Transverse colon (tissue), 4 donors: ENCODE data around the gene TPD52L1. TPM values are rescaled to one million over a fixed set of nuclear protein-coding genes. Genes with fewer than 3 reads are reported as not detected.

Experiments used
- DNase-seq: peaks from one replicate; pipeline ENCODE4 v3.0.0-alpha.2; 2019
- H3K27ac ChIP-seq, 4 donors: fragments of 200-600 bp; sonication (generic); 2 replicates each; pipeline ENCODE4 v1.5.1; 2016 to 2018; ENCODE audit warnings: inconsistent platforms in 4 of 4
- H3K27me3 ChIP-seq: fragments of 200-600 bp; sonication (generic); 2 replicates; pipeline ENCODE4 v1.5.1; 2017; ENCODE audit warnings: inconsistent platforms
- H3K36me3 ChIP-seq, 4 donors: fragments of 200-600 bp; sonication (generic); 2 replicates each; pipeline ENCODE4 v1.5.1; 2017 to 2019; ENCODE audit warnings: inconsistent platforms in 4 of 4
- H3K4me1 ChIP-seq, 4 donors: fragments of 200-600 bp; sonication (generic); 2 replicates each; pipeline ENCODE4 v1.5.1; 2017 to 2020; ENCODE audit warnings: inconsistent platforms in 4 of 4
- H3K4me3 ChIP-seq, 4 donors: fragments of 200-600 bp; sonication (generic); 1 replicate in 1 of 4; 2 replicates in 3 of 4; pipeline versions ENCODE4 v1.5.1 to v1.6.1; 2017 to 2019; ENCODE audit warnings: inconsistent platforms in 4 of 4
- H3K9me3 ChIP-seq, 2 donors: fragments of 200-600 bp; sonication (generic); 2 replicates each; pipeline ENCODE4 v1.5.1; 2017 to 2019; ENCODE audit warnings: inconsistent platforms in 2 of 2
- EP300 ChIP-seq: sonication (generic); formaldehyde crosslinking; IDR thresholded peaks from one replicate; pipeline ENCODE4 v1.6.1; 2017; ENCODE audit warnings: antibody characterized with exemption, low read depth
- POLR2A ChIP-seq: fragments of 450-650 bp; IDR thresholded peaks from one replicate; pipeline ENCODE4 v1.6.1; 2016; ENCODE audit warnings: antibody characterized with exemption, mild to moderate bottlenecking, moderate library complexity
- POLR2AphosphoS5 ChIP-seq, 3 donors: sonication (generic); formaldehyde crosslinking; IDR thresholded peaks; one replicate each; pipeline ENCODE4 v1.6.1; 2016; ENCODE audit warnings: antibody characterized with exemption in 3 of 3
- WGBS, 2 donors: methylation state at CpG; one replicate each; pipeline ENCODE4 v1.1.5; 2018; ENCODE audit warnings: low coverage in 1 of 2; 5-methylcytosine and 5-hydroxymethylcytosine counted together
- in situ Hi-C, 4 donors: fragments of 200-750 bp; cut with MboI; loops; one replicate each; pipeline versions ENCODE4 v1.15.0 to v1.15.1; 2017; ENCODE audit warnings: low sequenced_read_pairs in 3 of 4, low pct_ligation_motif_present in 1 of 4, low pct_unique_long_range_greater_than_20kb in 1 of 4
- intact Hi-C: fragments of 100-400 bp; cut with DNase I; formaldehyde crosslinking; loops from one replicate; pipeline ENCODE4 v1.15.1; 2023; ENCODE audit warnings: low total_unique reads
- total RNA-seq, 4 donors: library from RNA; depleted of rRNA; stranded (reverse); fragments of >200 nt; gene quantifications; one replicate each; pipeline ENCODE4 v1.1.0, GENCODE V29; 2016
- TF ChIP-seq, protein P1 (sequence below), 5 experiments: fragments of 200-600 bp in 3 of 5; fragments of 450-650 bp in 2 of 5; sonication (generic) in 3 of 5; IDR thresholded peaks; 1 replicate in 2 of 5; 2 replicates in 3 of 5; pipeline ENCODE4 v1.5.1; 2016 to 2017; ENCODE audit warnings: antibody characterized with exemption in 5 of 5, inconsistent platforms in 3 of 5, mild to moderate bottlenecking in 2 of 5, moderate library complexity in 1 of 5

TPD52L1 gene
- total RNA-seq, 4 donors from 2014 or later, result 2.6 to 96.5 (median 25.2) TPM

DNA sequence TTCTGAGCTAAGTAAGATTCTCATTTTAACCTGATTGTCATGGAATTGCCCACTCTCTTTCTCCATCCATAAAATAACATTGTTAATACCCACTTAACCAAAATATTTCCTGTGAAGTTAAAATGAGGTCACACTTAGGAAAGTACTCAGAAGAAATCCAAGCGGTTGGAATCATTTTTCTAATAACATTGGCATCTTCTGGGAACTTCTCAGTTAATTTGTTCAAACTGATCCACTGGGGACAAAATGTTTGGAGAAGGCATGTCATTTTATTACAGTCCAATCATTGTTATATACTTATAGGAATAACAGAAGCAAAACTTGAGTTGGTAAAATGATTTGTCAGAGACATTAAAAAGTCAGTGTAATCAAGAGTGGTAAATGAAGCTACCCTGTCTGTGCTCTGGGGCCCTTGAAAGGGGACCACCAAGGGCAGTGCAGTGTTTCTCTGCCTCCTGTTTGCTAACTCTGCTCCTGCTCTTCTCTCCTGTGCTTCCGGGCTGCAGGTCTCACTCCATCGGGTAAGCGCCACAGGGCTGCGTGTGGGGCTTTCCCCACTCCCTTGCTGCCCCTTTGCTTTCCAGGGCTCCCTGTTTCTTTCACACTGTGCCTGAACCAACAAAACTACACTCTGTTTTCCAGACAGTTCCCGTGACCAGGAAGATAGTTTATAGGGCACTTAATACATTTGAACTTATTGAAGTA, 98.1 kb downstream of the TPD52L1 start:
- TF ChIP-seq EP300, result no peak
- no peak for TF ChIP-seq POLR2AphosphoS5 (IDR thresholded peaks at IDR 0.05)
- TF ChIP-seq POLR2A, result no peak
- TF ChIP-seq, protein P1, sequence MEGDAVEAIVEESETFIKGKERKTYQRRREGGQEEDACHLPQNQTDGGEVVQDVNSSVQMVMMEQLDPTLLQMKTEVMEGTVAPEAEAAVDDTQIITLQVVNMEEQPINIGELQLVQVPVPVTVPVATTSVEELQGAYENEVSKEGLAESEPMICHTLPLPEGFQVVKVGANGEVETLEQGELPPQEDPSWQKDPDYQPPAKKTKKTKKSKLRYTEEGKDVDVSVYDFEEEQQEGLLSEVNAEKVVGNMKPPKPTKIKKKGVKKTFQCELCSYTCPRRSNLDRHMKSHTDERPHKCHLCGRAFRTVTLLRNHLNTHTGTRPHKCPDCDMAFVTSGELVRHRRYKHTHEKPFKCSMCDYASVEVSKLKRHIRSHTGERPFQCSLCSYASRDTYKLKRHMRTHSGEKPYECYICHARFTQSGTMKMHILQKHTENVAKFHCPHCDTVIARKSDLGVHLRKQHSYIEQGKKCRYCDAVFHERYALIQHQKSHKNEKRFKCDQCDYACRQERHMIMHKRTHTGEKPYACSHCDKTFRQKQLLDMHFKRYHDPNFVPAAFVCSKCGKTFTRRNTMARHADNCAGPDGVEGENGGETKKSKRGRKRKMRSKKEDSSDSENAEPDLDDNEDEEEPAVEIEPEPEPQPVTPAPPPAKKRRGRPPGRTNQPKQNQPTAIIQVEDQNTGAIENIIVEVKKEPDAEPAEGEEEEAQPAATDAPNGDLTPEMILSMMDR (IDR thresholded peaks at IDR 0.05), result no peak
- 50 to 75% methylated on average over 1 to 6 of the region's 6 CpGs for WGBS, 2 donors

GRCh38 chr6:125252891-125253290, 99.3 kb downstream of the TPD52L1 start:
- no peak overlapping the region for H3K4me3 ChIP-seq
- in situ Hi-C loops (no loop called here), intact Hi-C loops (no loop called here)
- H3K9me3 ChIP-seq, result no peaks in the 10 kb centered on the region
- WGBS, 2 donors, result 50 to 91% methylated on average over 1 of the region's 1 CpG
- TF ChIP-seq, protein P1 (IDR thresholded peaks at IDR 0.05), result no peak
- TF ChIP-seq EP300 (no peak), POLR2A (no peak), POLR2AphosphoS5 (IDR thresholded peaks at IDR 0.05) (no peak)
- no peak overlapping the region for H3K27ac ChIP-seq
- peaks cover 0 to 3% (median 0%) of the 10 kb centered on the region in 4 donors for H3K4me1 ChIP-seq
- no peak for DNase-seq
- H3K36me3 ChIP-seq, result no peaks in the 10 kb centered on the region
- H3K27me3 ChIP-seq, result no peaks in the 10 kb centered on the region

More for the DNA sequence above, 98.1 kb downstream of the TPD52L1 start:
- Histone ChIP-seq H3K4me3 (no peak overlapping the region), H3K27me3 (no peaks in the 10 kb centered on the region), H3K36me3 (no peaks in the 10 kb centered on the region), H3K4me1 (peaks cover 0 to 7% (median 0%) of the 10 kb centered on the region in 4 donors), H3K9me3 (no peaks in the 10 kb centered on the region), H3K27ac (no peak overlapping the region)
- intact Hi-C loops (no loop called here), in situ Hi-C loops (no loop called here)
- DNase-seq, result no peak

- Histone ChIP-seq H3K4me1 (peaks cover 0 to 3% (median 0%) of the 10 kb centered on the region in 4 donors), H3K36me3 (no peaks in the 10 kb centered on the region), H3K27ac (no peak overlapping the region), H3K4me3 (no peak overlapping the region), H3K9me3 (no peaks in the 10 kb centered on the region), H3K27me3 (no peaks in the 10 kb centered on the region)
- intact Hi-C loops (no loop called here), in situ Hi-C loops (no loop called here)
- WGBS, 2 donors, result 93 to 95% methylated on average over 2 of the region's 2 CpGs
- TF ChIP-seq, protein P1 (IDR thresholded peaks at IDR 0.05), result no peak
- TF ChIP-seq POLR2A, result no peak
- no peak for TF ChIP-seq POLR2AphosphoS5 (IDR thresholded peaks at IDR 0.05)
- no peak for TF ChIP-seq EP300
- no peak for DNase-seq
These were observed 100.3 kb downstream of the TPD52L1 start for GRCh38 chr6:125253881-125254280.

- peaks cover 0 to 3% (median 0%) of the 10 kb centered on the region in 4 donors for H3K4me1 ChIP-seq
- DNase-seq, result no peak
- no peaks in the 10 kb centered on the region for H3K36me3 ChIP-seq
- no peaks in the 10 kb centered on the region for H3K27me3 ChIP-seq
- WGBS, 2 donors, result 89 to 92% methylated on average over 3 of the region's 3 CpGs
- H3K27ac ChIP-seq, result no peak overlapping the region
- in situ Hi-C loops (no loop called here), intact Hi-C loops (no loop called here)
- H3K9me3 ChIP-seq, result no peaks in the 10 kb centered on the region
- no peak overlapping the region for H3K4me3 ChIP-seq
- TF ChIP-seq POLR2AphosphoS5 (IDR thresholded peaks at IDR 0.05), result no peak
- TF ChIP-seq, protein P1 (IDR thresholded peaks at IDR 0.05), result no peak
- TF ChIP-seq POLR2A, result no peak
- TF ChIP-seq EP300, result no peak
These were observed 100.7 kb downstream of the TPD52L1 start for GRCh38 chr6:125254321-125254720.
